ENCODE measurements around the gene ZNF813. TPM values are rescaled to one million over a fixed set of nuclear protein-coding genes. Genes with fewer than 3 reads are reported as not detected.

The ZNF813 gene
- total RNA-seq, 2 donors from 2014 or later, result 3.9 to 6.2 TPM

DNA sequence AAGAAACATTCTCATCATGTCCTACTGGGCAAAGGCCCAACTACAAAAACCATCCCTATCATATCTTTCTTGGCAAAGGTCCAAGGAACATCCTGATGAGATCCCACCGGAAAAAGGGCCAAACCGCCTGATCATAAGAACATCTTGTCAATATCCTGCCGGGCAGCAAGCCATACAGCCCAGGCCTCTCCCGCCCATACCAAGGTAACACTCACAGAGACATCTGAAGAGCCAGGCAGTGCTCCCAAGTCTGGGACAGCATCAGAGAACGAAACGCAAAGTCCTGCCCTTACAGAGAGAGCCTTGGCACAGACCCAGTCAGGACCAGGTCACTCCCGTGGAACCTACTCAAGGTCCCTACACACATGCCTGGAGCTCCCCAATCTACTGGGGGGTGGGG is 51.9 kb downstream of the ZNF813 start:
- Mint-ChIP-seq H3K36me3 (peaks cover 31% of the 10 kb centered on the region), H3K4me3 (peak overlapping the region; percentile 15), H3K27ac (peak overlapping the region in 1 of 2 donors; percentile 1), H3K4me1 (ENCODE audit: low read depth in 2 of 2) (peaks cover 22% of the 10 kb centered on the region in 2 donors), H3K27me3 (no peaks in the 10 kb centered on the region), H3K9me3 (peaks cover 14% of the 10 kb centered on the region)
- DNase-seq (ENCODE audit: low spot score) (no peak), ATAC-seq (no peak)

- Mint-ChIP-seq H3K9me3 (peaks cover 14% of the 10 kb centered on the region), H3K4me3 (peak overlapping the region; percentile 100), H3K36me3 (peaks cover 34% of the 10 kb centered on the region), H3K27me3 (no peaks in the 10 kb centered on the region), H3K4me1 (ENCODE audit: low read depth in 2 of 2) (peaks cover 22% of the 10 kb centered on the region in 2 donors), H3K27ac (peak overlapping the region; percentile 94 to 95)
- DNase-seq (ENCODE audit: low spot score), result no peak
- ATAC-seq, result no peak
These were observed 52.6 kb downstream of the ZNF813 start for GRCh38 chr19:53520163-53520546.

DNA sequence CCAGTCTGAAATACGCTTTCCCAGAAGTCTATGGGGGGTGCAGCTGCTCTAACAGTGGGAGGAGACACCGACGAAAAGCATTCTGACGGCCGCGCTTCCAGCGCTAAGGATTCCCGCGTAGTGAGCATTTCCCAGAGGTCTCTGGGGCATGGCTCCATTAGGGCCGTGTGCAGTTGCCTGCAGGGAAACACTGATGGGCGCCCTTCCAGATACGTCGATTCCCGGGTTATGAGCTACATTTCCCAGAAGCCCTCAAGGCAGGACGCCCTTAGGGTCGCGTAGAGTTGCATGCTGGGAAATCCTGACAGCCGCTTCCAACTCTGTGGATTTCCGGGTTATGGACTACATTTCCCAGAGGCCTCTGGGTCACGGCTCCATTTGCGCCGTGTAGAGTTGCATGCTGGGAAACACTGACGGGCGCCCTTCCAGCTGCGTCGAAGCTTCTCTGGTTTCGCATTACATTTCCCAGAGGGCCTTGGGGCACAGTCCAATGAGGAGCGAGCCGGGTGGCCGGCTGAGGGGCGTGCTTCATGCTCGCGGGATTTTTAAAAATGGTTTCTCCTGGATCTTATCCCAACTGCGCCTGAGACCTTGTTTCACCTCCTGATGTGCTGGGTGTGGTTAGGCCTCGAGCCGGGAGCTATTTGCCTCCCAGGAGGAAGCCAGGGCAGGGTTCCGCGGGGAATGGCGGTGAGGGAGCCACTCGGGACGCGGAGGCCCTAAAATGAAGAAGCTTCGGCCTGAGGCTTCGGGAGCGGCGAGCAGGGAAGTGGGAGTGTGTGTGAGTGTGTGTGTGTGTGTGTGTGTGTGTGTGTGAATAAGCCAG is 53.2 kb downstream of the ZNF813 start:
- DNase-seq (ENCODE audit: low spot score), result peak; percentile 93
- H3K36me3 Mint-ChIP-seq, result peaks cover 40% of the 10 kb centered on the region
- H3K27ac Mint-ChIP-seq, result peak overlapping the region; percentile 94 to 95
- H3K27me3 Mint-ChIP-seq, result no peaks in the 10 kb centered on the region
- H3K9me3 Mint-ChIP-seq, result peaks cover 20% of the 10 kb centered on the region
- H3K4me1 Mint-ChIP-seq (ENCODE audit: low read depth in 2 of 2), result peaks cover 22% of the 10 kb centered on the region in 2 donors
- peak overlapping the region; percentile 100 for H3K4me3 Mint-ChIP-seq
- peak; percentile 100 for ATAC-seq

DNA sequence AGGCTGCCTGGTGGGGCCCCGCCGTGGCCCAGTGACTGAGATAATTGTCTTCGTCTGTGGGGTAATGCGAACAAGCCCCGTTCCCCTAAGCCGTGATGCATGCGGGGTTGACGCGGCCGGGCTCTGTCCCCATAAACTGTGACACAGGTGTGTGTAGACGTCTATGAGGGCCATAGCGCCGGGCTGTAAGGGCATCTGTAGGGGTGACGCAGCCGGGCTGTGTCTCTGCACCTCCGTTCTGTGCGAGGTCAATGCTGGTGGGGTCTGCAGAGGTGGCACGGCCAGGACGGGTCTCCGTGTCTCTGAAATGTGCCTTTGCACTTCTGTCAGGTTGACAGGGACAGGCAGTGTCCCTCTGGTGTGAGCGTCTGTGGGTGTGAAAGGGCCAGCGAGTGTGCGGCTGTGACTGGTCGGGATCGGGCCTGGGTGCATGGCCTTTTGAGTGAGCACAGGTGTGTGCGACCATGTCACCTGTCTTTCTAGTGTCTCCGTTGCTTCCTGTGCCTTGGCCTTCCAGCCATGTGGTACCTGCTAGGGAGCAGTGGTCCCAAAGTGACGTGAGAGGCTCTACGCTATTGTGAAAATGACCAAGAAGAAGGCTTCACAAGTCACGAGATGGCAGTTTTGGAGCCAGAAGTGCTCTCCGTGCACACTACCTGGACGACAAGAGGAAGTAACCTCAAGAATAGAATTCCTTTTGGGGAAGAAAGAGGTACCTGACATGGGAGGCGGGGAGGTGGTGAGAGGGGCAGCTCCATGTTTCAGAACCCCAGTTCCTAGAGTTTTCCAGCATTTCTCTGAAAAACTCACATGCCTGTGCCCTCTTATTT is 54.1 kb downstream of the ZNF813 start:
- Mint-ChIP-seq H3K36me3 (peaks cover 47% of the 10 kb centered on the region), H3K27me3 (no peaks in the 10 kb centered on the region), H3K9me3 (peaks cover 25% of the 10 kb centered on the region), H3K27ac (peak overlapping the region; percentile 94 to 95), H3K4me1 (ENCODE audit: low read depth in 2 of 2) (peaks cover 22% of the 10 kb centered on the region in 2 donors), H3K4me3 (peak overlapping the region; percentile 100)
- DNase-seq (ENCODE audit: low spot score) (no peak), ATAC-seq (no peak)

DNA sequence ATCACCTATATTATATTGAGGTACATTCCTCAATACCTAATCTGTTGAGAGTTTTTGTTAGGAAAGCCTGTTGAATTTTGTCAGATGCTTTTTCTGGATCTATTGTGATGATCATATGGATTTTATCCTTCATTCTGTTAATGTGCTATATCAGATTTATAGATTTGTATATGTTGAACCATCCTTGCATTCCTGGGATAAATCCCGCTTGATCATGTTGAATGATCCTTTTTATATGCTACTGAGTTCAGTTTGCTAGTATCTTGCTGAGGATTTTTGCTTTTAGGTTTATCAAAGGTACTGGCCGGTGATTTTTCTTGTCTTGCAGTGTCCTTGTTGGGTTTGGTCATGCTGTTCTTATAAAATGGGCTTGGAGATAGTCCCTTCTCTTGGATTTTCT is 58.4 kb downstream of the ZNF813 start:
- H3K9me3 Mint-ChIP-seq, result peaks cover 16% of the 10 kb centered on the region
- ATAC-seq (no peak), DNase-seq (ENCODE audit: low spot score) (no peak)
- H3K27me3 Mint-ChIP-seq, result no peaks in the 10 kb centered on the region
- H3K36me3 Mint-ChIP-seq, result peaks cover 38% of the 10 kb centered on the region
- H3K27ac Mint-ChIP-seq, result no peak overlapping the region
- no peak overlapping the region for H3K4me3 Mint-ChIP-seq
- H3K4me1 Mint-ChIP-seq (ENCODE audit: low read depth in 2 of 2), result peaks cover 12 to 15% of the 10 kb centered on the region in 2 donors

- no peak for DNase-seq (ENCODE audit: low spot score)
- H3K4me1 Mint-ChIP-seq (ENCODE audit: low read depth in 2 of 2), result no peaks in the 10 kb centered on the region
- peaks cover 9% of the 10 kb centered on the region for H3K9me3 Mint-ChIP-seq
- ATAC-seq, result no peak
- H3K27me3 Mint-ChIP-seq, result no peaks in the 10 kb centered on the region
- no peak overlapping the region for H3K27ac Mint-ChIP-seq
- peaks cover 14% of the 10 kb centered on the region for H3K36me3 Mint-ChIP-seq
- no peak overlapping the region for H3K4me3 Mint-ChIP-seq
These were observed 63.1 kb downstream of the ZNF813 start for GRCh38 chr19:53530622-53531021.

DNA sequence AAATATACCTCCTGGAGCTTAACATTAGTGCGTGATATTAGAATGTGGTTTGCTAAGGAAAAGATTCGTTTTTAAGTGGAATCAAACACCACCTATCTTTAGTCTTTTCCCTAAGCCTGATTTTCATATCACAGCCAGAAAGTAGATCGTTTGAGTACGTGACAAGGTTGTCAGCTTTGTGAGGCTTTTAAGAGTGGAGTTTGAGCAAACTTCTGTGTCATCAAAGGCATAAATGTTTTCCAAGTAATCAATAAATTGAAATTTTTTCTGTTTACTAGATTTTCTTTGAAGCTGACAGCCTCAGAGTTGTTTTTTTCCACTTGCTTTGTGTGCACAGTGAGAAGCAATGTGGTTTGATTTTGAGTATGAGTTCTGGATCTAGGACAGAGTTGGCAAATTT is 63.9 kb downstream of the ZNF813 start:
- ATAC-seq, result no peak
- no peak for DNase-seq (ENCODE audit: low spot score)
- Mint-ChIP-seq H3K4me1 (ENCODE audit: low read depth in 2 of 2) (peaks cover 4 to 5% of the 10 kb centered on the region in 2 donors), H3K27me3 (no peaks in the 10 kb centered on the region), H3K36me3 (peaks cover 6% of the 10 kb centered on the region), H3K4me3 (no peak overlapping the region), H3K9me3 (peaks cover 2% of the 10 kb centered on the region), H3K27ac (no peak overlapping the region)

- ATAC-seq (no peak), DNase-seq (ENCODE audit: low spot score) (no peak)
- Mint-ChIP-seq H3K4me1 (ENCODE audit: low read depth in 2 of 2) (peaks cover 4 to 6% of the 10 kb centered on the region in 2 donors), H3K27me3 (no peaks in the 10 kb centered on the region), H3K9me3 (no peaks in the 10 kb centered on the region), H3K36me3 (peaks cover 6% of the 10 kb centered on the region), H3K4me3 (no peak overlapping the region), H3K27ac (no peak overlapping the region)
These were observed 64.8 kb downstream of the ZNF813 start for GRCh38 chr19:53532362-53532761.

GRCh38 chr19:53536225-53536548 is 68.7 kb downstream of the ZNF813 start:
- Mint-ChIP-seq H3K9me3 (no peaks in the 10 kb centered on the region), H3K27ac (peak overlapping the region; percentile 42 to 54), H3K27me3 (no peaks in the 10 kb centered on the region), H3K4me3 (peak overlapping the region; percentile 28), H3K4me1 (ENCODE audit: low read depth in 2 of 2) (peaks cover 18 to 20% of the 10 kb centered on the region in 2 donors), H3K36me3 (peaks cover 11% of the 10 kb centered on the region)
- ATAC-seq (no peak), DNase-seq (ENCODE audit: low spot score) (no peak)

DNA sequence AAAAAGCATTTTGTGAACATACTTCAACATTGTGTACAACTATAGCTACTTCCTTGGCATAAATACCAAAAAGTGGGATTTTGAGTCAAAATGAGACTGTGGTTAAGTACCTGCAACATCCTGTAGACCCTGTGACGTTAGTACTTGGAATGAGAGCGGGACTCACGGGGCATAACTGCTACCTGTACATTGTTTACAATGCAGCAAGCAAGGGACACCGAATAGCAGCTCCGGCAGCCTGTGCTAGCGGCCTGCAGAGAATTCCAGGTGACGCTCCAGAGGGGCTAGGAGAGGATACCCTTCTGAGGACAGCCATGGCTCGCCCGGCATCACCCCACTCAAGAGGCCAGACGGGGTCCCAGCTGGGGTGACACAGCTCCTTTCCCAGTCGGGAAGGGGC is 69.6 kb downstream of the ZNF813 start:
- peaks cover 18 to 20% of the 10 kb centered on the region in 2 donors for H3K4me1 Mint-ChIP-seq (ENCODE audit: low read depth in 2 of 2)
- ATAC-seq (no peak), DNase-seq (ENCODE audit: low spot score) (no peak)
- H3K36me3 Mint-ChIP-seq, result peaks cover 11% of the 10 kb centered on the region
- no peaks in the 10 kb centered on the region for H3K9me3 Mint-ChIP-seq
- peak overlapping the region; percentile 91 to 97 for H3K27ac Mint-ChIP-seq
- peak overlapping the region; percentile 91 for H3K4me3 Mint-ChIP-seq
- H3K27me3 Mint-ChIP-seq, result no peaks in the 10 kb centered on the region

GRCh38 chr19:53537521-53538377 is 70.2 kb downstream of the ZNF813 start, which contains the start of gene ZNF331:
Gene ZNF331 (plus strand): TSS chr19:53538145. CDS start chr19:53569377, 31,232 bp downstream.
- Mint-ChIP-seq H3K36me3 (peaks cover 6% of the 10 kb centered on the region), H3K27ac (peak within 1 kb of the TSS; percentile 91 to 97), H3K4me3 (peak within 1 kb of the TSS; percentile 91), H3K27me3 (no peaks in the 10 kb centered on the region), H3K4me1 (ENCODE audit: low read depth in 2 of 2) (peaks cover 18 to 20% of the 10 kb centered on the region in 2 donors), H3K9me3 (no peaks in the 10 kb centered on the region)
- DNase-seq (ENCODE audit: low spot score) (peak; percentile 89), ATAC-seq (peak; percentile 88 to 92)

DNA sequence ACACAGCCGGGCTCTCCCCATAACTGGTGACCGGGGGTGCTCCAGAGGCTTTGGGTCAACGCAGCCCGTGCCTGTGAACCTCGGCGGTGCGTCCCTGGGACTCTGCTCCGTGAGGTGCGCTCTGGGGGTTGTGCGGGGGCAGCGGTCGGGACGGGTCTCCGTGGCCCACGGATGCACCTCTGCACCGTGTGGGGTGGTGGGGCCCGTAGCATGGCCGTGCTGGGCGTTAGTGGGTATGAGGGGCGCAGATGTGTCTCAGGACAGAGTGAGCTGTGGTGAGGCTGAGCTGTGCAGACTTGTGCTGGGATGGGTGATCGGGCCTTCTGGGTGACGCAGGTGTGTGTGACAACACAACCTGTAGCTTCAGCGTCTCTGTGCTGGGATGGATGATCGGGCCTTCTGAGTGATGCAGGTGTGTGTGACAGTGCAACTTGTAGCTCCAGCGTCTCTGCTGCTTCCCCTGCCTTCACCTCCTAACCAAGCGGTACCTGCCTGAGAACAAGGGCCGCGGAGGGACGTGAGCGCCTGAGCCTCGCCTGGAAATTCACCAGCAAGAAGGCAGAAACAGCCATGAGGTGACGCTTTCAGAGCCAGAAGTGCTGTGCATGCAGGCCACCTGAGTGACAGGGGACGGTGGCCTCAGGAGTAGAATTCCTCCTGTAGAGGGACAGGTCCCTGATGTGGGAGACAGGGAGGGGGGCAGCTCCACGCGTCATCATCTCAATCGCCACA is 71.0 kb downstream of the ZNF813 start:
- DNase-seq (ENCODE audit: low spot score), result peak; percentile 61
- Mint-ChIP-seq H3K4me3 (peak overlapping the region; percentile 91), H3K27ac (peak overlapping the region; percentile 91 to 97), H3K4me1 (ENCODE audit: low read depth in 2 of 2) (peaks cover 18 to 20% of the 10 kb centered on the region in 2 donors), H3K36me3 (peaks cover 4% of the 10 kb centered on the region), H3K27me3 (no peaks in the 10 kb centered on the region), H3K9me3 (no peaks in the 10 kb centered on the region)
- peak in 1 of 2 donors; percentile 39 for ATAC-seq

GRCh38 chr19:53540091-53540490 is 72.6 kb downstream of the ZNF813 start:
- no peak overlapping the region for H3K27ac Mint-ChIP-seq
- no peaks in the 10 kb centered on the region for H3K27me3 Mint-ChIP-seq
- H3K9me3 Mint-ChIP-seq, result no peaks in the 10 kb centered on the region
- H3K36me3 Mint-ChIP-seq, result peaks cover 4% of the 10 kb centered on the region
- ATAC-seq (no peak), DNase-seq (ENCODE audit: low spot score) (no peak)
- H3K4me1 Mint-ChIP-seq (ENCODE audit: low read depth in 2 of 2), result peaks cover 18 to 20% of the 10 kb centered on the region in 2 donors
- no peak overlapping the region for H3K4me3 Mint-ChIP-seq
